GM19372 (cell line): Measurements from ENCODE around the gene GP1BA.

Source experiments
- ATAC-seq: cut with Tn5 transposase; IDR thresholded peaks from one replicate; pipeline ENCODE4 v1.9.1; 2021; ENCODE audit warnings: mild to moderate bottlenecking, low read depth, moderate library complexity; ENCODE audit not compliant: unreplicated experiment

Gene GP1BA

GRCh38 chr17:4931963-4932362, at the start of gene GP1BA:
Gene GP1BA, plus strand, starts transcription at chr17:4932277. Its CDS starts 328 bp downstream, at chr17:4932605.
- no peak for ATAC-seq

GRCh38 chr17:4884489-4884888, 47.6 kb upstream of the GP1BA start:
- no peak for ATAC-seq

DNA sequence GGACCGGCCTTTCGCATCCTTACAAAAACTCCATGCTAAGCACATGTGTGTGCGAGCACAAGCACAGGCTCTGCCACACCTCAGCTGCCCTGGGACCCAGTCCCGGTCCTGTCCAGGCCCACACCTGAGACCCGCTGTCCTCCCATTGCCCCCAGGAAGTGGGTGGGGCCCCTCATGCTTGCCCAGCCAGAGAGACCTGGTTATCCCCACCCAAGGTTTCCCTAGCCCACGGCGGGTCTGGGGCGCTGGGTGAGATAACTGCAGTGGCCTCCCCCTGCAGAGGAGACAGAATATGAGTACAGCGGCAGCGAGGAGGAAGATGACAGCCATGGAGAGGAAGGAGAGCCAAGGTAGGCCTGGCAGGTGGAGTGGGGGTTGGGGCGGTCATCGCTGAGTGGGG, 45.2 kb upstream of the GP1BA start:
- ATAC-seq, result no peak

DNA sequence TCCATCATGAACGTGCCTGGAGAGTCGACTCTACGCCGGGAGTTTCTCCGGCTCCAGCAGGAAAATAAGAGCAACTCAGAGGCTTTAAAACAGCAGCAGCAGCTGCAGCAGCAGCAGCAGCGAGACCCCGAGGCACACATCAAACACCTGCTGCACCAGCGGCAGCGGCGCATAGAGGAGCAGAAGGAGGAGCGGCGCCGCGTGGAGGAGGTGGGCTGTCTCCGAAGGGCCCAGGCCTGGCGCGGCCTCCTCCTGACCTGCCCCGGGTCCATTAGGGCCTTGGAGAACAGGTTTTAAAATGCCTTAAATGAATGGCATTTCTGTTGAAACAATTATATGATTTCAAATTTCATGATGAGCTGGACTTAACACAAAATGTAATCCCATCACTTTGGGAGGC, 44.5 kb upstream of the GP1BA start:
- ATAC-seq, result no peak

DNA sequence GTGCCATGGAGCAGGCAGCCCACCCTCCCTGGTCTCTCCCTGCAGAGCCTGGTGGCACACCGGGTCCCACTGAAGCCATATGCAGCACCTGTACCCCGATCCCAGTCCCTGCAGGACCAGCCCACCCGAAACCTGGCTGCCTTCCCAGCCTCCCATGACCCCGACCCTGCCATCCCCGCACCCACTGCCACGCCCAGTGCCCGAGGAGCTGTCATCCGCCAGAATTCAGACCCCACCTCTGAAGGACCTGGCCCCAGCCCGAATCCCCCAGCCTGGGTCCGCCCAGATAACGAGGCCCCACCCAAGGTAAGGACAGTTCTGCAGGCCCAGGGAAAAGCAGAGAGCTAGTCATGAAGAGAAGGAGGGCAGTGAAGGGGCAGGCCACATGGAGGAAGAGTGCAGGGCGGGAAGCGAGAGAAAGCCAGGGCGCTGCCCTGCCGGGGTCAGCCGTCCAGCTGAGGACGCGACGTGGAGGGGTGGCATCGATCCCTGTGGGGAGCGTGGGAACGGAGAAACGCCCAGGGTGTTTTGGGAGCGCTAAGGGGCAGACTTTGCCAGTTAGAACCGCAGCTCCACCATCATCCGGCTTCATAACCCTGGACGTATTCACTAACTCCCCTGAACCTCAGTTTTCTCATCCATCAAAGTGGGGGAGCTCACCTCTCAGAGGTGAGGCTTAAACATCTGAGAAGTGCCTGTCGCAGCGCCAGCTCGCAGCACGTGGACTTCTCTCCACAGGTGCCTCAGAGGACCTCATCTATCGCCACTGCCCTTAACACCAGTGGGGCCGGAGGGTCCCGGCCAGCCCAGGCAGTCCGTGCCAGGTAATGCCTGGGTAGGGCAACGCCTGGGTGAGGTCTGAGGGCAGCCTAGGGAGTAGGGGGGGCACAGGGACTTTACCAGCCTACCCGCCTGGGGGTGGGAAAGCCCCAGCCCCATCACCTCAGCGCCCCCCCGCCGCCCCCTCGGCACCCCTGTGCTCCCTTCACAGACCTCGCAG, 40.4 kb upstream of the GP1BA start:
- no peak for ATAC-seq

DNA sequence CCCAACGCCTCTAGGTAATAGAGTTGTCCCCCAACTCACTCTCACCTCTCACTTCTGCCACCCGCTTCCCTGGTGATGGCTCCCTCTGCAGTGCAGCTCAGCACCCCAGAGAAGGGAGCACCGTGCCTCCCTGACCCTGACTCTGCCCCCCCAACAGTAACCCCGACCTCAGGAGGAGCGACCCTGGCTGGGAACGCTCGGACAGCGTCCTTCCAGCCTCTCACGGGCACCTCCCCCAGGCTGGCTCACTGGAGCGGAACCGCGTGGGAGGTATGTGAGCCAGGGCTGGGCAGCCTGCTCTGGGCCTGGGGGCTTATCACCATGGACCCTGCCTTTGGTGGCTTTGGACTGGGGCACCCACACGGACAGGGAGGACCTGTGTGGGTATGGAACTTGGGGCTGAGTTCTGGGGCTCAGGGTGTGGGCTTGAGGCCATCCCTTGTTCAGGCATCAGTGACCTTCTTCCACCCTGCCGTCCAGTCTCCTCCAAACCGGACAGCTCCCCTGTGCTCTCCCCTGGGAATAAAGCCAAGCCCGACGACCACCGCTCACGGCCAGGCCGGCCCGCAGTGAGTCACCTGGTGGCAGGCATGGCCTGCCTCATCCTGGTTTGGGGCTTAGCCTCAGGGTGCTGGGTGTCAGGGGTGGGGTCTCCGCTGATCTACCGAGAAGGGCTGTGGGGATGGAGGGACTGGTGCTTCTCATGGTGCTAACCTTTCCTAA, 39.4 kb upstream of the GP1BA start:
- no peak for ATAC-seq

DNA sequence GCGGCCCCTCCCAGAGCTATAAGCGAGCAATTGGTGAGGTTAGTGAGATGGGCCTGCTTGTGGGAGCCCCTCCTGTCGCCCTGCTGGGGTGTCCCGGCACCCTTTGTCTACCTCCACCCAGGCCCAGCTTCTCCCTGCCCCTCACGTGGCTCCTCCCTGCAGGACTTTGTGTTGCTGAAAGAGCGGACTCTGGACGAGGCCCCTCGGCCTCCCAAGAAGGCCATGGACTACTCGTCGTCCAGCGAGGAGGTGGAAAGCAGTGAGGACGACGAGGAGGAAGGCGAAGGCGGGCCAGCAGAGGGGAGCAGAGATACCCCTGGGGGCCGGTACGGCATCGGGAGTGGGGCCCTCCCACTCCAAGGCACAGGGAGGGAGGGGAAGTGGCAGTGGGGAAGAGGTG, 38.8 kb upstream of the GP1BA start:
- ATAC-seq, result no peak

GRCh38 chr17:4893721-4894560, 38.1 kb upstream of the GP1BA start:
- ATAC-seq, result no peak

DNA sequence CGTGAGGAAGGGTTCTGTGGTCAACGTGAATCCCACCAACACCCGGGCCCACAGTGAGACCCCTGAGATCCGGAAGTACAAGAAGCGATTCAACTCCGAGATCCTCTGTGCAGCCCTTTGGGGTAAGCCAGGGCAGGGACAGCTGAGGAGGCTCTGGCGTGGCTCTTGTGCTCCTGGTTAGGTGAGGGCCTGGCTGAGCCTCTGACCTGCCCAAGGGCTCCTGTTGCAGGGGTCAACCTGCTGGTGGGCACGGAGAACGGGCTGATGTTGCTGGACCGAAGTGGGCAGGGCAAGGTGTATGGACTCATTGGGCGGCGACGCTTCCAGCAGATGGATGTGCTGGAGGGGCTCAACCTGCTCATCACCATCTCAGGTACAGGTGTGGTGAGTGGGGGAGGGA, 37.0 kb upstream of the GP1BA start:
- ATAC-seq, result no peak

GRCh38 chr17:4895657-4896331, 36.3 kb upstream of the GP1BA start:
- ATAC-seq, result no peak

DNA sequence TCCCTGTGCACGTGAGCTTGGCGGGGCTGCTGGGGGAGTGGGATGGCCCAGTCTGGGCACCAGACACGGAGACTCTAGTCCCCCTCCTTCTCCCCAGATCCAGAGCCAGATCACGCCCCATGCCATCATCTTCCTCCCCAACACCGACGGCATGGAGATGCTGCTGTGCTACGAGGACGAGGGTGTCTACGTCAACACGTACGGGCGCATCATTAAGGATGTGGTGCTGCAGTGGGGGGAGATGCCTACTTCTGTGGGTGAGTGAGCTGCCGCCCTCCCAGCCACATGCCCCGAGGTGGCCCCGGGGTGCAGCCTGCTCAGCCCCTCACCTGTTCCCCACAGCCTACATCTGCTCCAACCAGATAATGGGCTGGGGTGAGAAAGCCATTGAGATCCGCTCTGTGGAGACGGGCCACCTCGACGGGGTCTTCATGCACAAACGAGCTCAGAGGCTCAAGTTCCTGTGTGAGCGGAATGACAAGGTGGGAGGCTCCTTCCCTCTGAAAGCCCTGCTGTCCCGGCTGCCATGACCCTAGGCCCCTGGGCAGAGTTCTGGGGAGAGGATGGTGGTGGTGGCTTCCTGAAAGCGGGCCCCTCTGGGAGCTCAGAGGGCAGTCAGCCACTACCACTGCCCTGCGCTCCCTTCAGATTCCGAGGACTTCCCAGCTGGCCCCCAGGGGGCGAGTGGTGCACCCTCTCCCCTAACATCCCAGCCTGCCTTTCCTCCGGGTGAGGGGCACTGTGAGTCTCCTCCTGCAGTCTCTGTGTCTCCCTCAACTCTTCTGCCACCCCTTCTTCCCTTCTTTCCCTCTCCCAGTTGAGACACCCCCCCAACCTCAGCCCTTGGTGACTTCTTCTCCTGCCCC, 35.5 kb upstream of the GP1BA start:
- no peak for ATAC-seq

- no peak for ATAC-seq
These were observed 34.8 kb upstream of the GP1BA start for GRCh38 chr17:4897198-4897687.

- ATAC-seq, result no peak
These were observed 34.3 kb upstream of the GP1BA start for GRCh38 chr17:4897785-4898184.

GRCh38 chr17:4898351-4898750, 33.7 kb upstream of the GP1BA start:
- no peak for ATAC-seq

- ATAC-seq, result no peak
These were observed 33.1 kb upstream of the GP1BA start for GRCh38 chr17:4898927-4899326.

- ATAC-seq, result peak; percentile 56
These were observed 32.5 kb upstream of the GP1BA start, which contains the start of gene C17orf107 for GRCh38 chr17:4899341-4900230. Gene C17orf107, plus strand, starts transcription at chr17:4899536. Its CDS starts 227 bp downstream, at chr17:4899763.

- ATAC-seq, result no peak
These were observed 31.6 kb upstream of the GP1BA start for GRCh38 chr17:4900231-4901107.
